PFSK-1 (cell line): ENCODE data around the gene LRRC4.

Experiments used
- POLR2AphosphoS5 ChIP-seq: IDR thresholded peaks from 2 replicates; pipeline ENCODE4 v1.6.1; 2012; ENCODE audit warnings: low read depth, mild to moderate bottlenecking, control low read depth, low read length, moderate library complexity
- TAF1 ChIP-seq: IDR thresholded peaks from 2 replicates; pipeline ENCODE4 v1.6.1; 2012; ENCODE audit warnings: low read length, control low read depth, borderline replicate concordance; ENCODE audit not compliant: insufficient read depth

- TF ChIP-seq TAF1 = no peak
- TF ChIP-seq POLR2AphosphoS5 = no peak
Observed at GRCh38 chr7:128008744-128009143, 22.5 kb downstream of the LRRC4 start.
